Activated naive CD4-positive, alpha-beta T cell treated with anti-CD3 and anti-CD28 coated beads, Interleukin-2, amount 50 U/mL, for 16 hours (primary cell): ENCODE measurements around the gene MRPL58.
"Not testable (repeated sequence)": the region's sequence is repeated elsewhere in the genome, so short reads cannot be mapped to it uniquely, and the experiment has no call there.

Experiments used
- DNase-seq: peaks from one replicate; pipeline ENCODE4 v3.0.0-alpha.2; 2020

MRPL58 gene

DNA sequence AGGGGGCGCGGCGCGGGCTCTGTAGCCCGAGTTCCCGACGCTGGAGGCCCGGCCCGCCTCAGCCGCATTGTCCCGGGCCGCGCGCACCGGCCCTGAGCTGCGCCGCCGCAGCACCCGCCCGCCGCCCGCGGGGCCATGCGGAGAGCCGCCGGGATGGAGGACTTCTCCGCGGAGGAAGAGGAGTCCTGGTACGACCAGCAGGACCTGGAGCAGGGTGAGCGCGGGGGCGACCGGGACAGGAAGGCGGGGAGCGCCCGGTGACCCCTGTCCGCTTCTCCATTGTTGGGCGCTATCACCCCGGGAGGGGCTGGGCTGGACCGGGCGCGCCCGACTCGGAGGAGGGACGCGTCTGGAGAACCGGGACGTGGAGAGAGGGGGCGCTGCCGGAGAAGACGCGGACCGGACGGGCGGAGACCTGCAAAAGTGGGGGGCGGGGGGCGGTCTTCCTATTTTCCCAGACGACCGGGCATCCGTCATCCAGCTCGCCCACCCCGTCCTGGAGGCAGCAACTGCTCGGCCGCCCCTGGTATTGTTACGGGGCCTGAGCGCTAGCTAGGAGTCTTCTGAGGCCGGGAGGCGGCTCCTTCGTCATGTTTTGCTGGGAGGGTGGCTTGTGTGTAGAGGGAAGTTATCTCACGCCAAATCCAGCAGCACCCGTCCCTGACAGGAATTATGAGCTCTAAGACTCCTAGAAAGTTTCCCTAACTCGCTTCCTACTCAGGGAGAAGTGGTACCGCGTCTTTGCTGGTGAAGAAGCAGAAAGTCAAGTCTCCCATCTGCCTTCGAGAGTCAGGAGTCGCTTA is 24.4 kb upstream of the MRPL58 start:
- DNase-seq = peak; percentile 27

DNA sequence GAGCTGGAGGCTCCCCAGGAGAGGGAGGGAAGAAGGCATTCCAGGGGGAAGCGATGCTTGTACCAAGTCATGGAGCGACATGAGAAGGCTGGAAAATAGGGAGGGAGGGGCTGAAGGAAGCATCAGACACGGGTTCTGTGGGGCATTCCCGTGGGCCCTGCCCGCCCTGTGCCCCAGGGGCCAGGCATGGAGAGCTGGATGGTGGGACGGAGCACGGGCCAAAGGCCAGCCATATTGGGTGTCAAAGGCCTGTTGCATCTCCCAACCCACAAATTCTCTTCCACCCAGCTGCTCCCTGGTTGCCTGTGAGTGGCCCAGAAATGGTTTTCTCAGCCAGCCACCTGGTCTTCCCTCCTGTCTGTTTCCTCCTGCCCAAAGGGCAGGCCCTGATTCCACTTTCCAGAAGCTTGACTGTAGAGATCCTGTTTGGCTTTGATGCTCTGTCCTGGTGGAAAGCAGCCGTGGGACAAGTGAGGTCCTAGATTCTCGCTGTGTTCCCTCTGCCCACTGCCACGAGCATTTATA is 21.8 kb upstream of the MRPL58 start:
- DNase-seq = no peak

DNA sequence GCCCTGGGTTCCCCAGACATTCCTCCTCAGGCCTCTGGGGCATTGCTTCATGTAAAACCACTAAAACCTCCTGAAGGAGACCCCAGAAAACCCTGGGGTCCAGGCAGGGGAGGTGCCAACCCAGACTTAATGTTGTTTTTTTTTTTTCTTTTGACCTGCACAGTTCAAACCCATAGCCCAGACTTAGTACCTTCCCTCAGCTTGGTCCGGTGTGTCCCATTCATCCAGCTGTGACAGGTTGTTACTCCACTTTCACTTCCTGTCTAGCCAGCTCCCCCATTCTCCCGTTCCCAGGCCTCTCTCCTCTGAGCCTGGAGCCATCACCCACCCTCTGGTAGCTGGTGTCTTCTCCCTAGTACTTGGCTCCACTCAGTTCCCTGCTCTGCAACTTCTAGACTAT is 20.2 kb upstream of the MRPL58 start:
- DNase-seq = no peak

DNA sequence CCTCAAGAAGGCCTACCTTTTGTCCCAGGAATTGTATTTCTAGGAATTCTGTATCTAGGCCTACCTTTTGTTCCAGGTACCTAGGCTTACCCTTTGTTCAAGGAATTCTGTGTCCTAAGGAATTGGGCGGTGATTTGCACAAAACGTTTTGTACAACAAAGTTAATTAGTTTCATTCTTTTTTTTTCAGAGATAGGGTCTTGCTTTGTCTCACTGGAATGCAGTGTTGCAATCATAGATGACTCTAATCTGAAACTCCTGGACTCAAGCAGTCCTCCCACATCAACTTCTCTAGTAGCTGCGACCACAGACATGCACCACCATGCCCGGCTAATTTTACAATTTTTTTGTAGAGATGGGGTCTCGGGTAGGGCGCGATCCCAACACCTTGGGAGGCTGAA is 18.0 kb upstream of the MRPL58 start:
- no peak for DNase-seq

DNA sequence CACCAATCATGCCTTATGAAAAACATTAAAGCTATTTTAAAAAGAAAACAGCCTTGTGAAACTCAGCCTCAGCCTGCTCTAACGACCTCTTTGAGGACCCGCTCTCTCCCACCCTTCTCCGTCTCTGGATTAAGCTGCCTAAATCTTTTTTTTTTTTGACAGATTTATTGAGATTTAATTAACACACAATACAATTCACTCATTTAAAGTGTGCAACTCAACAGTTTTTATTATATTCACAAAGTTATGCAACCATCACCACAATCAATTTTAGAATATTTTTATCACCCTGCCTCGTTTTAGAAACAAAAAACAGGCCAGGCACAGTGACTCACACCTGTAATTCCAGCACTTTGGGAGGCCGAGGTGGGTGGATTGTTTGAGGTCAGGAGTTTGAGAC is 16.6 kb upstream of the MRPL58 start:
- no peak for DNase-seq

DNA sequence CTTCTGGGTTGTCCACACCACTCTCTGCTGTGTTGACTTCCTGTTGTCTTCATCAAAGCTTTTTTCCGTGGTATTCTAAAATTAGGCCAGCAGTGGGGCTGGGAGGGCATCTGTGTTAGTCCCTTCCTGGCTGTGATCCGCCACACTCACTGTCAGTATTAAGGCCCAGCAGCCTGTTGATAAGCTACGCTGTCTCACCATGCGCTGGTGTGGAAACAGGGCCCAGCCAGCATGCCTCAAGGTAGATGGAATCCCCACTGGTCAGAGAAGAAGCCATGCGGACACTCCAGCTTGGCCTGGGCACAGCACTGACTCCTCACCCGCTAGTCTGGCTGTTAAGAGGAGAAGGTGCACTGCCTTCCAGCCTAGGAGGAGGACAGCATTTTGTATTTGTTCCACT is 13.7 kb upstream of the MRPL58 start:
- DNase-seq = no peak

DNA sequence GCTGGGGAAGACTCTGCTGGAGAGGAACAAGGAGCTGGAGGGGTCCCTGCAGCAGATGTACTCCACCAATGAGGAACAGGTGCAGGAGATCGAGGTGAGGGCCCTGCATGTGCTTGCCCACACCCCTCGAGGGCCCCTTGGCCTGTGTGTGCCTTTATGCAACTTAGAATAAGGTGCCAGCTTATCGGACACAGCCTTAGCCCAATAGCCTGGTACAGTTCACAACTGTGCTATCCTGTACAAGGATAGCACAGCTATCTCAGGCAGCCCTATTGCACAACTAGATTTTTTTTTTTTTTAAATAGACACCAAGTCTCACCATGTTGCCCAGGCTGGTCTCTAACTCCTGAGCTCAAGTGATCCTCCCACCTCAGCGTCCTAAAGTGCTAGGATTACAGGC is 12.9 kb upstream of the MRPL58 start:
- no peak for DNase-seq

DNA sequence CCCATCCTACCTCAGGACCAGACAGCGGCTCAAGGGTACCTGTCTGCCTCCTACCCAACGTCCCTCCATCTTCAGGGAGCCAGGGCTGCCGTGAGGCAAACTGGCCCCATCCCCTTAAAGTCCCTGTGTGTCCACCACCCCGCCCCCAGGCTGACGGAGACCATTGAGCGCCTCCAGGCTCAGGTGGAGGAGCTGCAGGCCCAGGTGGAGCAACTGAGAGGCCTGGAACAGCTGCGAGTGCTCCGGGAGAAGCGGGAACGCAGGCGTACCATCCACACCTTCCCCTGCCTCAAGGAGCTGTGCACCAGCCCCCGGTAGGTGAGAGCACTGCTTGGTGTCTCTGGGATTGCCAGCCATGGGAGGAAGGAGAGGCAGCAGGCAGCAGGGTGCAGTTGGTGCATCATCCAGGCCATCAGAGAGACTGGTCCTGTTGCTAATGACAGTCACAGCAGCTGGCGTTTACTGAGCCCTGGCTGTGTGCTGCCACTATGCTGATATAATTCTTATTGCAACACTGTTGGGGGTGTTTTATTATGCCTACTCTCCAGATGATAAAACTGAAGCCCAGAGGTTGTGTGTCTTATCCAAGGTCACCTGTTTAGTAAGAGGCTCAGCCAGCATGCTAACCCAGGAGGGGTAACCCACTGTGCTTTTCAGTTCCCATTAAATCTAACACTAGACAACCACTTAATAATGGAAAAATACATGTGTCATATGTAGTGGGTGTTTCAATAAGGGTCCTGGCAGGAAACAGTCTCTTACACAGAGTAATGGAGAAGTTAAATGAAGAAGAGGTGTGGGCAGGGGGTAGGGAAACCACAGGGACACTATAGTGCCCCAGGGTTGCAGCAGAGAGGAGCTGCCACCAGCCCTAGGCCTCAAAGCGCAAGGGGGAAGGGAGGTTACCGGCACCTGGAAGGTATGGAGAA is 10.3 kb upstream of the MRPL58 start:
- DNase-seq = no peak

DNA sequence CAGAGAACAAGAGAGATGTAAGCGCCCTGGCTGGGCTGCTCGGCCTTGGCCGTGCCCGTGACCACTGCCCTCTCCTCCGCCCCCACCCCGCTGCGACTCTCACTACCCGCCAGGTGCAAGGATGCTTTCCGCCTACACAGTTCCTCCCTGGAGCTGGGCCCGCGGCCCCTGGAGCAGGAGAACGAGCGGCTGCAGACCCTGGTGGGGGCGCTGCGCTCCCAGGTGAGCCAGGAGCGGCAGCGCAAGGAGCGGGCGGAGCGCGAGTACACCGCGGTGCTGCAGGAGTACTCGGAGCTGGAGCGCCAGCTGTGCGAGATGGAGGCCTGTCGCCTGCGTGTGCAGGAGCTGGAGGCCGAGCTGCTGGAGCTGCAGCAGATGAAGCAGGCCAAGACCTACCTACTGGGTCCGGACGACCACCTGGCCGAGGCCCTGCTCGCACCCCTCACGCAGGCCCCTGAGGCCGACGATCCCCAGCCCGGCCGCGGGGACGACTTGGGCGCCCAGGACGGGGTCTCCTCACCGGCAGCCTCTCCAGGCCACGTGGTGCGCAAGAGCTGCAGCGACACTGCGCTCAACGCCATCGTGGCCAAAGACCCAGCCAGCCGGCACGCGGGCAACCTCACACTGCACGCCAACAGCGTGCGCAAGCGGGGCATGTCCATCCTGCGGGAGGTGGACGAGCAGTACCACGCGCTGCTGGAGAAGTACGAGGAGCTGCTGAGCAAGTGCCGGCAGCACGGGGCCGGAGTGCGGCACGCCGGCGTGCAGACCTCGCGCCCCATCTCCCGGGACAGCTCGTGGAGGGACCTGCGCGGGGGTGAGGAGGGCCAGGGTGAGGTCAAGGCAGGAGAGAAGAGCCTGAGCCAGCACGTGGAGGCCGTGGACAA is 9.2 kb upstream of the MRPL58 start:
- no peak for DNase-seq

DNA sequence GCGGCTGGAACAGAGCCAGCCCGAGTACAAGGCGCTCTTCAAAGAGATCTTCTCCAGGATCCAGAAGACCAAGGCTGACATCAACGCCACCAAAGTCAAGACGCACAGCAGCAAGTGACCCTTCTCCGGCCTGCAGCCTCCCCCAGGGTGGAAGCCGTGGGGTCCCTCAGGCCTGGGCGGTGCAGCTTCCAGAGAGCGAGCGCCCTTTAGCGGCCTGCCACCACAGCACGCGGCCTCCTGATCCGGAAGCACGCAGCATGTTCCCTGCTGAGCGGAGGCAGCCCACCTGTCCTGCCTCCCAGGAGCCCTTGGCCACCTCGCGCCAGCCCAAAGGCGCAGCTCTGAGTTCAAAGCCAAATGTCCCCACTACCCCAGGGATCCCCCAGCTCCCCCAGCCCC is 8.5 kb upstream of the MRPL58 start:
- DNase-seq = no peak

DNA sequence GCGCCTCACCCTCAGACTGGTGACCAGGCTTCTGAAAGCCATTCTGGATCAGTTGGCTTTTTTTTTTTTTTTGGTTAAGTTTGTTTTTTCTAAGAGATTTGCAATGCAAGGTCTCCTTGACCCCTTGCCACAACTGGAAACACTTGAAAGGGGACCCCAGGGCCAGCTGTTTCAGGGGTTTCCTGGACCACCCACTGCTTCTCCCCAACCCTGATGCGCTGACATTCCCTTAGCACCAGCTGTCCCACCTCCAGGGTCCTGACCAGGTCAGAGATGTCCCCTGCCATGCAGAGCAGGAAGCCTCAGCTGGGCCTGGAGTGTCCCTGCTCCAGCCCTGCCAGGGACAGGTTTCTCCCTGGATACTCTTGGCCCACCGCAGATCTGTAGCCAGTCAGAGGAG is 8.1 kb upstream of the MRPL58 start:
- DNase-seq = no peak

DNA sequence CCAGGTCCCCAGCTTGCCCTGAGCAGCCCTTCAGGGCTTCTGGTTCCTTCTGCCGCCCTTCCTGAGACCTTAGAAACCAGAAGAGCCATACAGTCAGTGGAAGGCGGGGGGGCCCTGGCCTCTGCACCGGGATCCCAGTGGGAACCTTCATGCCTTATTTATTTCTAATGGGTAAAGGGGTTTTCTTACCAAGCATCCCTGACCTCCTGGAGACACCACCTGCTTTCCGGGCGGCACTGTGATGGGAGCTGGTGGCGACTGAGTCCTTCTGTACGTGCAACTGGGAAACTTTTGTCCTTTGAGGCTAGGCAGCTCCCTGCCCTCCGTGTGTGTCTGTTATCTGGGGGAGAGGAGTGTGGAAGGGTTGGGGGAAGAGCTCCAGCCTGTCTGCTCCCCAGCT is 7.2 kb upstream of the MRPL58 start:
- DNase-seq = no peak

DNA sequence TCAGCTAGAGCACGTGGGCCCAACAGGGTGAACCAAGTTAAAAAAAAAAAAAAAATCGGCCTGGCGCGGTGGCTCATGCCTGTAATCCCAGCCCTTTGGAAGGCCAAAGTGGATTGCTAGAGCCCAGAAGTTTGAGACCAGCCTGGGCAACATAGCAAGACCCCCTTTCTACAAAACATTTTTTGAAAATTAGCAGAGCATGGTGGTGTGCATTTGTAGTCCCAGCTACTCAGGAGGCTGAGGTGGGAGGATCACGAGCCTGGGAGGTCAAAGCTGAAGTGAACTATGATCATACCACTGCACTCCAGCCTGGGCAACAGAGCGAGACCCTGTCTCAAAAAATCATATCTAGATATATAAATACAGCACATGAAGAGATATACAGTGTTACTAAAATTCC is 6.4 kb upstream of the MRPL58 start:
- not testable (repeated sequence) for DNase-seq

DNA sequence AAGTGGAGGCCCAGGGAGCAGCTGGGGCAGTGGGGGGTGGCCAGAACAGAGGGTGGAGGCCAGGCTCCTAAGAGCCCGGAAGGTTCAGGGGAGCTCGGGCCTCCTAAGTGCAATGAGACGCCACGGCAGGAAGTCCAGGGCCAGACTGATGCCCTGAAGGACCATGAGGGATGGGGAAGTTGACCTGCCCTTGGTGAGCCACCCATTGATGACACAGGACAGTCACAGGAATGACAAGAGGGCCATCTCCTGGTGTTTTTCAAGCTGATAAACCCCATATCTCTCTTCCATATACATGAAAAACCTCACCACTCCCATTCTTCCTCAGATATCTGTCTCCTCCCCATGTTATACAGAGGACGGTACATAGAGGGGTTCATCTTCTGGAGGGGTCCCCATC is 5.8 kb upstream of the MRPL58 start:
- DNase-seq = no peak

DNA sequence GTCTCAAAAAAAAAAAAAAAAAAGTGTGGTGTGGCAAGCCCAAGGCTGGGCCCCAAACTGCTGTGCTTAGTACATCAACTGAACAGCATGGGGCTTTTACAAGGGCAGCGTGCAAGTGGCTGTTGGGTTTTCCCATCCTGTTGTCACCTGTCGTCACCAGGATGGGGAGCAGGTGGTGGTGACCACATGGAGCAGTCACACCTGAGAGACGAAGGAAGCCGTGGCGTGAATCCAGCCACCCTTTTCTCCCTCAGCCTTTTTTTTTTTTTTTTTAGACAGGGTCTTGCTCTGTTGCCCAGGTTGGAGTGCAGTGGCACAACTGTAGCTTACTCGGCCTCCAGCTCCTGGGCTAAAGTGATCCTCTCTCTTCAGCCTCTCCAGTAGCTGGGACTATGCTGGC is 4.1 kb upstream of the MRPL58 start:
- no peak for DNase-seq

DNA sequence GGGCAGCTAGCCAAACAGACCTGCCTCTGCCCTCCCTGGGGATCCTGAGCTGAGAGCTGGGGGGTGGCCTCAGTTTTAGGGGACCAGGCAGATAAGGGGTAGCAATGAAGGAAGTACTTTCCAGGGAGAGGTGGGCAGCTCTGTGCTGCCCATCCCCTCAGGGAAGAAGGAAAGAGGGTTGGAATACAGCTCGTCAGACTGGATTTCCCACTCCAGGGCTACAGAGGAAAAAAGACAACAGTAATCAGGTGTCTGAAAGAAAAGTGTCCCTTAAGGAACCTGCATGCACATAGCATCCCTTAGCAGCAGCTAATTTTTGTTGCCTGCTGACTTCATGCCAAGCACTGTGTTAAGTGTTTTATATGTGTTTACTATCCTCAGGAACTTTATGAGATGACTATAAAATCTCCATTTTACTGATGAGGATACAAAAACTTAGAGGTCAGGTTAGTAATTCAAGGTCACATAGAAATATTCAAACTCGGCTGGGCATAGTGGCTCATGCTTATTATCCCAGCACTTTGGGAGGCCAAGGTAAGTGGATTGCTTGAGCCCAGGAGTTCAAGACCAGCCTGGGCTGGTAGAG is 3.2 kb upstream of the MRPL58 start:
- DNase-seq = no peak

DNA sequence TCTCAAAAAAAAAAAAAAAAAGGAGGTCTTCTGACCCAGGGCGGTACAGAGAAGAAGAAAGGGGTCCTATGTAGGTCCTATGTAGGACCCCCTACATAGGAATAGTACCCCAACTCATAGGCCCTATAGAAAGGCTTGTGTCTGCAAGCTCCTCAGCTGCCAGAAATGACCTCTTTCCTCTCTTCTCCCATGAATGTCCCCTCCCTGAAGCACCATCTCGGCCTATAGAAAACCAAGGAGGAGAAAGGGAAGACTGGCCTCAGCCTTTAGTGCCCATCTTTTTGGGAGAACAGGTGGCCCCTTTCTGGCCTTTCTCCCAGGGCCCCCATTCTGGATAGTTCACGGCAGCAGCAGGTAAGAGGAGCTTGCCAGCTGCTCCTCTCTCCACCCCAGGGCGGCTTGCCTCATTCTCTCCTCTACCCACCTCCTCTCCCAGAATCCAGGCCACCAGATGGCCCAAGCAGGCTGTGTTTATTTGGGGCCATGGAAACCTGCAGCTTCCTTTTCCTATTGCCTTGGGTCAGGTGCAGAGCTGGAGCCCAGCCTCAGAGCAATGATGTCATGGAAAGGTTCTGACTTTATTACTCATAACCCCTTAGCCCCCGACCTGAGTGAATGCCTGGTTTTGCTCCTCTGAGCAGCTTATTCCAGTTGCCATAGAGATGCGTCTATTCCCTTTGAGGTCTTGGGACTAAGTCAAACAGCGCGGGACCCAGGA is 1.6 kb upstream of the MRPL58 start:
- no peak for DNase-seq

DNA sequence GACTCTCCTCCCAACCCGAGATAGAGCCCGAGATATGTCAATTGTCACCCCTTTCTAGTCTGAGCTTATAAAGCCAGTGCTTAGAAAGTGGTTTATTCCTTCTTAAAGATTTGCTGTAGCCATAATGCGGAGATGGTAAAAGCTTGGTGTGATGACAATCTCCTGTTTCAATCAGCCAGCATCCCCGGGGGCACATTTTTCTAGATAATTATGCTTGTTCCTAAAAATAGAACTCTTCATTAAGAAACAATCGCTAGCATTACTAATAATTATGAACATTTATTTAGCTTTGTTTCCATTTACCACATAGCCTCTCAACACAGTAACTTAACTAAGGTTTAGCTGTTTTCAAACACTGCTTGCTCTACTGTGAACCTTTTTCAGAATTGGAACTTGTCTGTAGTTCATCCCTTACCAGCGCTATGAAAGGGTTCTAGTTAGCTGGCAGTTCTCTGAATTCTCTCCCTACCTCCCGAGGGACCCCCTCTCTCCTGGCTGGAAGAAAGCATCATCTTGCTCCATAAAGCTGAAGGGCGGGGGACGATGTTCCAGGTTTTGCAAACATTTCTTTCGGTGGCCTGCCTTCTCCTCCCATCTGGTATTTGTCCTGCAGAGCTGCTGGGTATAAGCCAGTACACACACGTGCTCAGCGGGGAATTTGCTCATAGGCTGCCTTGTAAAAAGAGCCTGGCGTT is 922 bp upstream of the MRPL58 start:
- no peak for DNase-seq

DNA sequence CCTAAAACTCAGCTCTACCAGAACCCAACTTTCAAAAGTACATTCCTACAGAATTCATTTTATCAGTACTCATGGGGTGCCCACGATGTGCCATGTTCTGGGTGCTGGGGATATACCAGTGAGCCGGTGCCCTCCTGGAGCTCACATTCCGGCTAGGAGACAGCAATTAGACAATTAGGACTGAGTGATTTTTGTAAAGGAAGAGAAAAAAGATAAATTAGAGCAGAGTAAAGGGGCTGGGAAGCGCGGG is 449 bp upstream of the MRPL58 start:
- no peak for DNase-seq

DNA sequence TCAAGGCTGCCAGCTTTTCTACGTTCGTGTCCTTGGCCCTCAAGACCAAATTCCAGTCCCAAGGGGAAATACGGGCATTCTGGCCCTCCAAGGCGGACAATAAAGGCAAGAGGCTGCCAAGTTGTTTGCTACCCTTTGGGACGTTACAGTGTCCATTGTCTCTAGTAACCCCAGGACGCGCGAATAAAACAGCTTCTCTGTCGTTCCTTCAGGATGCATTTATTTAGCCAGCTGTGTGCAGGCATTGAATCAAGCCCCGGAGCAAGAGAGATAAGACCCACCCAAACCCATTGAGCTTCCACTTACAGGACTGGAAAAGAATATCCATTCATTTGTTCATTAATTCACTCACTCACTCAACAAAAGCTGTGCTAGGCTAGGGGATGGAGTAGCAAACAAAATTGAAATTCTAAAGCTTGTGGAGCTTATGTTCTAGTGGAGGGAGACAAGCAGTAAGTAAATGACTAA is 656 bp downstream of the MRPL58 start:
- no peak for DNase-seq

DNA sequence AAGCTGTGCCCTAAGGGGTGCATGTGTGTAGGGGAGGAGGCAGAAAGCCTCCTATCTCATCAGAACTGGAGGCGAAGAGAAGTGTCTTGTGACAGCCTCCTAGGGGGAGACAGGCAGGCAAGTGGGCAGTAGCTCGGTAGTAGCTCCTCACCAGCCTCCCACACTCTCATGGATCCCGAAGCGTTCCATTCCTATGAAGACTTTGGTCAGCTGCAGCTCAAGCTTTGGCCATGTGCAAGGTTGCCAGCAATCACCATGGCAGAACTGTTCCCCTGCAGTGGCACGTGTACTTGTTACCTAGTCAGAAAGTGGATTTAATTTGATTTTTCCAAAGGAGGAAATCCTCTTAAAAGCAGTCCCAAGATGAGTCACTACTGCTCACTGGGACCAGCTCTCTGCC is 6.7 kb downstream of the MRPL58 start:
- no peak for DNase-seq
